ENCODE measurements around the gene WT1. TPM values are rescaled to one million over a fixed set of nuclear protein-coding genes. Genes with fewer than 3 reads are reported as not detected.

WT1 gene
- total and polyA plus RNA-seq, 8 donors = 0.13 to 3.6 (median 1.5) TPM

GRCh38 chr11:32454993-32455392 lies 19.7 kb upstream of the WT1 start:
- no peaks in the 10 kb centered on the region for H3K36me3 ChIP-seq
- TF ChIP-seq CTCF (IDR thresholded peaks at IDR 0.05) = no peak
- H3K4me1 ChIP-seq = no peaks in the 10 kb centered on the region
- intact Hi-C loops (cut with DNase I) = no loop called here
- H3K27ac ChIP-seq = no peak overlapping the region
- DNase-seq (no peak), ATAC-seq (no peak)
- no peaks in the 10 kb centered on the region for H3K9me3 ChIP-seq
- H3K4me3 ChIP-seq = no peak overlapping the region
- peaks cover 0 to 18% of the 10 kb centered on the region in 2 donors for H3K27me3 ChIP-seq

- no peaks in the 10 kb centered on the region for H3K4me1 ChIP-seq
- H3K4me3 ChIP-seq = no peak overlapping the region
- H3K36me3 ChIP-seq = no peaks in the 10 kb centered on the region
- DNase-seq (no peak), ATAC-seq (no peak)
- peaks cover 0 to 34% of the 10 kb centered on the region in 2 donors for H3K27me3 ChIP-seq
- intact Hi-C loops (cut with DNase I) = no loop called here
- no peak overlapping the region for H3K27ac ChIP-seq
- no peak for TF ChIP-seq CTCF (IDR thresholded peaks at IDR 0.05)
- H3K9me3 ChIP-seq = no peaks in the 10 kb centered on the region
Measured at GRCh38 chr11:32451808-32452207, 16.5 kb upstream of the WT1 start.

- H3K4me1 ChIP-seq = no peaks in the 10 kb centered on the region
- DNase-seq (no peak), ATAC-seq (no peak)
- TF ChIP-seq CTCF (IDR thresholded peaks at IDR 0.05) = no peak
- peaks cover 0 to 46% of the 10 kb centered on the region in 2 donors for H3K27me3 ChIP-seq
- H3K36me3 ChIP-seq = no peaks in the 10 kb centered on the region
- no peaks in the 10 kb centered on the region for H3K9me3 ChIP-seq
- no peak overlapping the region for H3K4me3 ChIP-seq
- intact Hi-C loops (cut with DNase I) = no loop called here
- H3K27ac ChIP-seq = no peak overlapping the region
Measured at GRCh38 chr11:32450372-32450771, 15.0 kb upstream of the WT1 start.

GRCh38 chr11:32448232-32448631 lies 12.9 kb upstream of the WT1 start:
- intact Hi-C loops (cut with DNase I) = no loop called here
- TF ChIP-seq CTCF (IDR thresholded peaks at IDR 0.05) = no peak
- peaks cover 0 to 67% of the 10 kb centered on the region in 2 donors for H3K27me3 ChIP-seq
- DNase-seq (no peak), ATAC-seq (no peak)
- no peaks in the 10 kb centered on the region for H3K4me1 ChIP-seq
- no peak overlapping the region for H3K27ac ChIP-seq
- no peak overlapping the region for H3K4me3 ChIP-seq
- no peaks in the 10 kb centered on the region for H3K36me3 ChIP-seq
- H3K9me3 ChIP-seq = no peaks in the 10 kb centered on the region

- no peak for TF ChIP-seq CTCF (IDR thresholded peaks at IDR 0.05)
- Histone ChIP-seq H3K9me3 (no peaks in the 10 kb centered on the region), H3K4me1 (no peaks in the 10 kb centered on the region), H3K36me3 (no peaks in the 10 kb centered on the region), H3K27ac (no peak overlapping the region), H3K4me3 (no peak overlapping the region), H3K27me3 (peaks cover under 1 to 77% of the 10 kb centered on the region in 2 donors)
- intact Hi-C loops (cut with DNase I) = no loop called here
- ATAC-seq (no peak), DNase-seq (no peak)
Measured at GRCh38 chr11:32447252-32447651, 11.9 kb upstream of the WT1 start.
